ENCODE measurements around the gene CNTNAP2.
"Not testable (repeated sequence)": the region's sequence is repeated elsewhere in the genome, so short reads cannot be mapped to it uniquely, and the experiment has no call there.

Gene CNTNAP2

GRCh38 chr7:148058753-148059152 lies 1942.2 kb downstream of the CNTNAP2 start:
- DNase-seq = no peak

DNA sequence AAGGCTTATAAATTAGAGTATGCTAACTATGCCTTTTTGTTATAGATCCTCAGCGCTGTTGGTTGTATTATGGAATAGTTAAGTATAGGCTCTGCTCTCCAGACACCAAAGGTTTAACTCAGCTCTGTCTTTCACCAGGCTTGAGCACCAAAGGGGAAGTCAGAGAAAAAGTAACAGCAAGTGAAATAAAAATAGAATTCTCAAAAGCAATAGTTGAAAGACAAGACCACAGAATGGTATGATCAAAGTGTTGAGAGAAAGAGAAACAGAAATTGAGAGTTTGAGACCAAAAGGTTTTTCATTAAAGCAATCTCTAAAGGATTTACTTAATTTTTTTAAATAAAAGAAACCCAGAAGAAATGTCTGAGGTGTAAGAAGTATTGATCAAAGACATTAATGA lies 1944.1 kb downstream of the CNTNAP2 start:
- DNase-seq = no peak

GRCh38 chr7:148078111-148078510 lies 1961.5 kb downstream of the CNTNAP2 start:
- DNase-seq = not testable (repeated sequence)

GRCh38 chr7:148079206-148080080 lies 1962.8 kb downstream of the CNTNAP2 start:
- no peak for DNase-seq

DNA sequence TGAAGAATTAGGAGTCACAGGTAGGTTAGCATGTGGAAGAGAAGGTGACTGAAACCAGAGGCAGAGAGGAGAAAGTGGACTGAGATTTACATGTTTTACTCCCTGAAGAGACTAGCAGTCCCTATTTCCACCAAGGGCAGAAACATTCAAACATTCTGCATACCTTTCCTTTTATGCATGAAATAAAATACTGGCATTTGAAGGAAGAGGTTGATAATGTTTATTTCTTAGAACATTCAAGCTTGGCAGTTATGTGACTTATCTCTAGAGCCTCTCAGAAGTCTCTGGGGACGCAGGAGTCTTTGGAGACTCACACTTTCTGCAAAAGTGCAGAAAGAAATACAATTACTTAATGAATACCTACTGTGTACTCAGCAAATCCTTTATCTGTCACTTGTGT lies 1966.8 kb downstream of the CNTNAP2 start:
- DNase-seq = peak; percentile 33

GRCh38 chr7:148084138-148084537 lies 1967.5 kb downstream of the CNTNAP2 start:
- DNase-seq = peak; percentile 71

GRCh38 chr7:148091882-148092281 lies 1975.3 kb downstream of the CNTNAP2 start:
- no peak for DNase-seq

GRCh38 chr7:148093375-148094166 lies 1977.0 kb downstream of the CNTNAP2 start:
- DNase-seq = no peak

DNA sequence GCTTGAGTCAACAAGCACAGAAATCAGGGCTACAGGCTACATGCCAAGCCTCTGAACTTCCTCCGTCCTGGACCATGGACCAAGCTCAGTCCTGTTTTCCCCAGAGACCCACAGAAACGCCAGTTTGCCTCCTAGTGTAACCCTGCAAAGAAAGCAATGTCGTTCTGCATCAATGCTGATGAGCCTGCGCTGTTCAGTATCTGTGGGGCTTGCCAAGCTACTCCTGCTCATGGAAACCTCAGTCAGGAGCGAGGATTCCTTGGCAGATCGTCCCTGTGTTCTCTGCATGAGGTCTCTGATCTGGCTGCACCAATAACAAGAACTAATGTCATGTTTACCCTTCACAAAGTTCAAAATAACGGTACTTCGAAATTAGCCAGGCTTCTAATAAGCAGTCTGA lies 1978.5 kb downstream of the CNTNAP2 start:
- DNase-seq = no peak

DNA sequence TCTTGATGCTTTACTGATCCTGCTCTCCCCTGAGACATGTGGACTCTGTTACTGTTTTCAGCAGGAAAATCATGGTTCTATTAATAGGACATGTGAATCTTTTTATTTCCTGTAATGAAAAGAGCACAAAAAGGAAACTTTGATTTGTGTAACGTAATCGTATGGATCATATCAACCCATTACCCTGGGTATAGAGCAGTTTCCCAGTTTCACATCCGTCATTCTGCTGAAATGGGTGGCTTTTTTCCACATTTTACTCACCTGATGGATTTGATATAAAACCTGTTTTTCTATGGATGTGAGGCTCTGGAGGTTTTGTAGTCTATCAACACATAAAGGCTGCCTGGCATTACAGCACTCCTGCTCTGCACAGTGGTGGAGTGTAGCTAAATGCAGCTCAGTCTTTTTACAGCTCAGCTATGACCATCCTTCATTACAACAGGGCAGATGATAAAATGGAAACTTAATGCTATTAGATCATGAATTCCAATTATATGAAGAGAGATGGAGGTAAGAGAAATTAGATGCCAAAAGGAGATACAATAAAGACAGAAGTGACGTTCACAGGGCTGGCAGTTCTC lies 1987.6 kb downstream of the CNTNAP2 start:
- no peak for DNase-seq

DNA sequence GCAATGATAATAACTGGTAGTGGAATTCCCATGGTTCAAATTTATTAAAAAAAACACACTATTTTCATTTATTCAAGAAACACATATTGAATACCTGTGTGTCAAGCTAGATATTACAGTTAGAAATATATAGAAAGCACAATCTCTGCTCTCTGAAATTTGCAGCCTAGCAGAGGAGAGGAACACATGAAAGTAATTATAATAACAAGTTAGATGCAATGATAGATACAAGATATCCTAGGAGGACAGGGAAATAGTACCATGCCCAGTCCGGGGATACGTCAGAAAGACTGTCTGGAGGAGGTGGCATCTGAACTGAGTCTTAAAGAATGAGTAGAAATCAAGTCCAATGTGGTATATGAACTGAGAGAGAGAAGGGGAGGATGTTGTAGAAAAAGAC lies 1988.3 kb downstream of the CNTNAP2 start:
- DNase-seq = no peak

- no peak for DNase-seq
These were observed 1989.3 kb downstream of the CNTNAP2 start for GRCh38 chr7:148105853-148106252.

DNA sequence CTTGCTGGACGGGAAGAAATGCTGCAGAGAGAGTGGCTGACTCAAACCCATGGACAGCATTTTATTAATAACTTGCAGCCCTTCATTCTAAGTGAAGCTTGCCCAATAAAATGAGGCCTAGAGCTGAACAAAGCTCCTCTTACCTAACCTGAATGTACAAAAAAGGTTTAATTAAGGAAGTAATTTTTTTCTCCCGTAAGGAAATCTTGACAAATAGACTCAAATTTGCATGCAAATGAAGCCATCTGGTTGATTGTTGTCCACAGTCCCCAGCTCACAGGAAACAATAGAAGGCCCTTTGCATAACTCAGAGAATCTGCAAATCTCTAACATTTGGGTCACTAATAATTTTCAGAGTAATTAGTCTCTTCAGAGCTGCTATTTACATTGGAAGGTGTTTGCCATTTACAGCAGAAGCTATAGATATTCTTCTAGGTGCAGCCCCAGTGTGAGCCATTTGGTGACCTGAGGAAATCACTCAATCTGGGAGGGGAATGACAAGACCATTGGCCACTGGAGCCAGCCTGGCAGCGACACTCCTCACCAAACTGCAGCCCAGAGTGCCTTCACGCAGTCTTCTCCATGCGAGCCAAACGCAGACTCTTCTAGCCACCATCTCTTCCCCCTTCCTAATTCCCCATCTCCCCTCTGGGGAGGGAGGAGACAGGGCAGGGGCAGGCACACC lies 1991.0 kb downstream of the CNTNAP2 start:
- no peak for DNase-seq

DNA sequence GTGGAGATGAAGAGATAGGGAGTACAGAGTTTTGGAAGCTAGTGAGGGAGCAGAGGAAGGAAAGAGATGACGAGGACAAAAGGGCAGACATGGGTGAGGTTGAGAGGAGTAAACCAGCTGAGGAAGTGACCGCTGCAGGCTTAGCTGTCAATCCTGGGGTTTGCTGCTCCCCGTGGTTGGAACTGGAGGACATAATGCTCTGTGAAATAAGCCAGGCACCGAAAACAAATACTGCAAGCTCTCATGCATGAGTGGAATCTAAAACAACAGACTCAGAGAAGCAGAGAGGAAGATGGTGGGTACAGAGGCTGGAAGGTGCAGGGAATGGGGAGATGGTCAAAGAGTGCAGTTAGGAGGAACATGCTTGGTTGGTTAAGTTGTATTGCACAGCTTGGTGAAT lies 1991.8 kb downstream of the CNTNAP2 start:
- DNase-seq = no peak

DNA sequence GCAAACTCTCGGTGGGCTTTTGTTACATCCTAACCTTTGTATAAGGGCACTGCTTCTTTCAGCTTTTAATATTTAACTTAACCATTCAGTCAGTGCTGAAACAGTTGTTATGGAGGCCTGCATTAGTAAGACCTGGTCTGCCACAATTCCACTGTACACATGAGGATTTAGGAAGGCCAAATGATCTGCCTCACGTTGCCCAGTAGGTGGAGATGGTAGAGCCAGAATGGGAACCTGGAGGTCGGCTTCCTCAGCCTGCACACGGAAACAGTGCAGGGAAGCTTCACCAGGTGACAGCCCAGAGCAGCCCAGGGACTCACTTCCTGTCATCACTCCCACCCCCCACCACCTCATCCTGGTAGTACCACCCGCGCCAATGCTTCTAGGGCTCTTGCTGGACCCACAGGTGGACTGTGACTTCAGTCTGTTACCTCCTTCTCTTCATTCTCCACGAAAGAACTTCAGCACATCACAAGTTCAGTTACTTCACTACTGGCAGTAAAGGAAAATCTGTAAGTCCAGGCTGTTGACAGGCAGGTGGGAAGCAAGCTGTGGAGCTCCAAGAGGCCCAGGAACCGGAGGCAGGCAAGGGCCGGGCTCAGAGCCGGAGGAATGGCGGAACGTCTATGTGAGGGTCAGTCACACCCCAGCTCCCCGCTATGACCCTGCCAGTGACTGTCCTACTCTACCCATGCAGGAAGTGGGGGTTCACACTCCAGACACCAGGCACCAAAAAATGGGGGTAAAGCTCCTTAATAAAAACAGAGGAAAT lies 1993.7 kb downstream of the CNTNAP2 start:
- no peak for DNase-seq

DNA sequence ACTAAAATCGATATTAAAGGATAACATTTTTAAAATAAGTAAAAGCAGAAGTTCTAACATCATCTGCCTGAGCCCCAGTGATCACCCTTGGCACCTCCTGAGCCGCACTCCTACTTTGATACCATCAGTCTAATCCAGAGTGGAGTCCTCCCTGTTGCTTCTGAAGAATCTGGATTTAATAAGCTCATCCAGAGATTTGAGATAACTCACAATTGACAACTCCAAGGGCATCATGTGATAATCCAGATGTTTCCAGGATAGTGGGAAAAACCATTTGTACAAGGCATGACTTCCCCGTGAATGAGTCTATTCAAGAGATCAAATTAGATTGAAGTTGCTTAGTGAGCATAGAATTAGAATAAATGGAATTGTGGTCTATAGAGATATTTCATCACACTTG lies 1998.2 kb downstream of the CNTNAP2 start:
- DNase-seq = no peak

GRCh38 chr7:148115308-148115707 lies 1998.7 kb downstream of the CNTNAP2 start:
- DNase-seq = no peak

GRCh38 chr7:148116195-148116594 lies 1999.6 kb downstream of the CNTNAP2 start:
- DNase-seq = no peak

DNA sequence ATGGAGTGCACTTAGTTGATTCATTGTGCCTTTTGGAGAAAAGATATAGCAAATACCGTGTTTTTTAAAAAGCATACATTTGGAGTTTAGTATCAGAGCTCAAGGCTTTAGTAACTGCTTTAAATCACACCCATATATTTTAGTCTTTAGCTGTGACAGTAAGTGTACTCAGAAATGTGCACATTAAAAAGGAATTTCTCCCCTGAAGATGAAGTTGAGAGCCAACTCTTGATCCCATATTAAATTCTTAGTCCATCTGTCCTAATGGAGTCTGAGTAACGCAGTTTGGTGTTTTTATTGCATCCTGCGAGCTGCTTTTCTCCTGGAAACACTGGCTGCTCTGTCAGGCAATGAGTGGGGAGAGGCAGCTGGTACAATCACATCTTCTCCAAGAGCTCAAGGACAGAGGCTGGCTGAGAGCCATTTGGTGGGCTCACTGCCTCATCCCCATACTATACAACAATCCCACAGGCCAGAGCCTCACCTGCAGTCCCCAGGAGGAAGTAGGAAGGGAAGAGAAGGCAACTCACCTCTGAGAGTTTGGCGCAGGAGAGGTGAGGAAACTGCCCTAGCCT lies 2000.3 kb downstream of the CNTNAP2 start:
- no peak for DNase-seq

DNA sequence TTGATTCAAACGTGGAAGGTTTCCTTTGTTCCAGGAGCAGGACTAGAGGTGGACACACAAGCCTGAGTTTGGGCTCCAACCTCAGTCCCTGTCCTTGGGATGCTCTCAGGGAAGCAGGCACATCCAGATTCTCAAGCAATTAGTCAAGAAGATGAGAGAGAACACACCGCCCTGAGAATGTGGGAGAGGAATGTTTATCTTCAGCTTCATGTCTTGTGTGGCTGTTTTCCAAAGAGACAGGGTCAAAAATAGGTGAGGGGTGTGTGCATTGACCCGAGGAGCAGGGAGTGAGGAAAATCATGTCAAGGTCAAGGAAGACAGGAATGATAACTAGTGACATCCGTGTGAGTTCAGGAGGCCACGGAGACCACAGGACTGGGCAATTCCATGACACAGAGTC lies 2001.8 kb downstream of the CNTNAP2 start:
- no peak for DNase-seq

DNA sequence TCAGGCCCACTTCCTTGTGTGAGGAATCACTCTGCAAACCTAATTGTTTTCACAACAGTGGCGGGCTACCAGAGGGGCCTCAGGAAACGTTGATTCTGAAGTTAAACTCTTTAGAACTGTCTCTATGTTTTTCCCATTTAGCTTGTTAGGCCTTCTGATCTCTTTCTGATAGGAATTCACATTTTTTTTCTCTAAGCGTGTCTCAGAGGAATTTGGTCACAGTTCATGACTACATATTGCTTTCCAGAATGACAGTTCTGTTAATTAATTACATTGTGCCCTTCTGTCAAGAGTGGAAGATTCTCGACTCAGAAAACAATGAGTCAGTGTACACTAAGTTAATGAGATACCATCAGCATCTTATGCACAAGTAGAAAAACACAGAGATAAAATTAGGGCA lies 2004.8 kb downstream of the CNTNAP2 start:
- no peak for DNase-seq

DNA sequence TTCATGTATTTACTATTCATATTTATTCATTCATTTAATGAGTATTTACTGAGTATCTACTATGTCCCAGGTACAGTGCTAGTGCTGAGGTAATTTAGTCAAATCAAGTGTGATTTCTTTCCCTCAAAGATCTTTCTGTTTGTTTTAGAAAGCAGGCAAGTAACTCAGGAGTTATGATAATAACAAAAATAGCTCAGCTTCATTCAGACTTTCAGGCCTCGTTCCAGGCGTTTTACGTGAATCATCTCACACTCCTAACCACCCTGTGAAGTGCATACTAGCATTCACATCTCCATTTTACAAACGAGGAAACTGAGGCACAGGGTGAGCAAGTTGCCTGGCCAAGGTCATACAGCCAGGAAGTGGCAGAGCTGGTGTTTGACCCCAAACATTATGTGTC lies 2005.2 kb downstream of the CNTNAP2 start:
- DNase-seq = no peak

Data from fibroblast of skin of scalp (primary cell).